NK-92 (cell line): ENCODE data around the gene SHROOM2.
"Not testable (repeated sequence)": the region's sequence is repeated elsewhere in the genome, so short reads cannot be mapped to it uniquely, and the experiment has no call there.

Experiments used
- DNase-seq: peaks from one replicate; lab custom pipeline; 2025; ENCODE audit not compliant: unreplicated experiment; lab: John Stamatoyannopoulos, UW

Gene SHROOM2

DNA sequence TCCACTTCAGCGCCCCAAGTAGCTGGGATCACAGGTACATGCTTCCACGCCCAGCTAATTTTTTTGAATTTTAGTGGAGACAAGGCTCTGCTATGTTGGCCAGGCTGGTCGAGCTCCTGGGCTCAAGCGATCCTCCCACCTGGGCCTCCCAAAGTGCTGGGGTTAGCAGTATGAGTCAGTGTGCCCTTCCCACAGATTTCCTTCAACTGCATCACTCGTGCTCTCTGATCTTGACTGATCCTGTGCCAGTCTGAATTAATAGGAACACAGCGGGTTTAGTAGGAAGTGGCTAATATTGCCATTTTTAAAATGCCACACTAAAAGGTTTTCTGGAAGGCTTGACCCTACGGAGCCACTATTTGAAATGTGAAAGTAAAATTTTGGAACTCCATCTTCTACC, 4.3 kb upstream of the SHROOM2 start:
- DNase-seq, result no peak

DNA sequence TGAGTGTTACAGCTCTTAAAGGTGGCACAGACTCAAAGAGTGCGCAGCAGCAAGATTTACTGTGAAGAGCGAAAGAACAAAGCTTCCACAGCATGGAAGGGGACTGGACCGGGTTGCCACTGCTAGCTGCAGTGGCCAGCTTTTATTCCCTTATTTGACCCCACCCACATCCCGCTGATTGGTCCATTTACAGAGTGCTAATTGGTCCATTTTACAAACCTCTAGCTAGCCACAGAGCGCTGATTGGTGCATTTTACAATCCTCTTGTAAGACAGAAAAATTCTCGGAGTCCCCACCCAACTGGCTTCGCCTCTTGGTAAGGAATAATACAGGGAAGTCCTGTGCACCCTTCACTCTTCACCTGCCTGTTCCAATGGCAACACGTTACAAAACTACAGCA, 1.9 kb upstream of the SHROOM2 start:
- no peak for DNase-seq

DNA sequence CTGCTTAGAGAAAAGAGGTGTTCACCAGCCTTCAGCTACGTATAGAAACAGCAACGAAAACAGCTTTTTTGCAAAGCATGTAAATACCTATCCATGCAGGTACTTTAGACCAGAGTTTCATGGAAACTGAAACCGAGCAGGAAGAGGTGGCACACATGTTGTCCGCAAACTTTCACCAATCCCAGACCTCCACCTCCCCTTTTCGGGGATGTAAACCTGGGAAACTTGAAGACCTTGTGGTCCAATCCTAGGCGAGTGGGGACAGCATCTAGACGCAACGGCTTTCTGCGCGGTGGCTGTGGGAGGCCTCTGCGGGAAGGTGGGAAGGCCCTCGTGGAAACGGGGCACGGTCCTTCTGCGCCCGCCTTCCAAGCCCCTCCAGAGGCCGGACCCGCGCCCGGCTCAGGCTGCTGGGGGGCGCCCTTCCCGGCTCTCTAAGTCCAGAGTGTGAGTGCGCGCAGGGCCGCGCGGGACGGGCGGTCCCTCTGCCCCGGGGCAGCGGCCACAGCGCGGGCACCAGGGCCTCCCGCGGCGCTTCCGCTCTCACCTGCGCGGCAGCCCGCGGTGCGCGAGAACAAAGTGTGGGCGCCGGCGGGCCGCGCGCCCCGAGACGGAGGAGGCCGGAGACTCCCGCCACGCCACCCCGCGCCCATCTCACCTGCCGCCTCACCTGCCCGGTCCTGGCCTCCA, 830 bp upstream of the SHROOM2 start:
- DNase-seq, result no peak

DNA sequence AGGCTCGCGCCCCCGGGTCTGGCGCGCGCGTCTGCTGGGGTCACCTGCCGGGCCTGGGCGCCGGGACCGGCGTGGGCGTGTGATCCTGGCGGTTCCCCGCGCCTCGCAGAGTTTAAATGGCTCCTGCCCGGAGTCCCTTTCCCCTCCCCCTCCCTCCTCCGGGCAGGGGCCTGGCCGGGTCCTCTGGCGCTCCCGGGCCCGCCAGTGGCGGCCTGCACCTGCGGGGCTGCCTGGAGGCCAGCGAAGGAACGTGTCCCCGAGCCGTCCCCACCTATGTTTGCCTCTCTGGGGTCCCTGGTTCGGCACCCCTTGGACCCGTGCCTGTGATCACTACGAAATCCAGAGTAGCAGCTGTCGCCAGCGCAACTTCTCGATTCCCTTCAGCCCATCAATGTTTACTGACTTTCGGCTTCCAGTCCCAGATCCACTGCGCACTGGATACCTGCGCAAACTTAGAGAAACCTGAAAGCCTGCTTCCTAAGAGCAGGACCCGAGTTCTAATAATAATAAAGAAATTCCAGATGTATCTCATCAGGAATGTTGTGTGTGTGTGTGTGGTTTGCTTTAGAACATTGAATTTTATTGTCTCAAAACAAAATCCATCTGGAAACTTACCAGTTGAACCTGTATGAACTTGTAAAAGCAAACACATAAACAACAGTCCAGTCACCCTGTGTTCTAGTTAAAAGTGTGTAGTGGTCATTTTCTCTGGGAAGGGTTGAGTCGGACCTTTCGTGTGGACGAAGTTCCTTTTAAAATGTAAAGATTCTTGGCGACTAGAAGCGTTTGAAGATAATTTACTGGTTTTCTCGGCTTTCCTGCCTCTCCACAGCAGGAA, 788 bp downstream of the SHROOM2 start:
- no peak for DNase-seq

DNA sequence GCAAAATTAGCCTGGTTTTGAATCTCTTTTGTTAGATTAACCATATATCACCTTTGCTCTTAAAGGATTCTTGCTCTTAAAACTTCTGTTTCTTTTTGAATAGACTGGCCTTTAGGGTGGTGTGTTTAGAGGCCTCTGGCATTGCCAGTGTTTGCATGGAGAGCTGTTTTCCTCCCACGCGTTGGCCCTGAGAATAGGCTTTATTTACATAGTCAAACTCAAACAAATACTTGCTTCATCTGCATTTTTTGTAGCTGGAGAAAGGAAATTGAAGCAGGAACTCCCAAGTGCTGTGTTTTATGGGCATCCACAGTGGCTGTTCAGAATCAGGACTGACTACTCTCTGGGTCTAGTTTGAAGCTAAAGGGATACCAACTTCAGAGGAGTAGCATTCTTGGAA, 2.7 kb downstream of the SHROOM2 start:
- DNase-seq, result no peak

DNA sequence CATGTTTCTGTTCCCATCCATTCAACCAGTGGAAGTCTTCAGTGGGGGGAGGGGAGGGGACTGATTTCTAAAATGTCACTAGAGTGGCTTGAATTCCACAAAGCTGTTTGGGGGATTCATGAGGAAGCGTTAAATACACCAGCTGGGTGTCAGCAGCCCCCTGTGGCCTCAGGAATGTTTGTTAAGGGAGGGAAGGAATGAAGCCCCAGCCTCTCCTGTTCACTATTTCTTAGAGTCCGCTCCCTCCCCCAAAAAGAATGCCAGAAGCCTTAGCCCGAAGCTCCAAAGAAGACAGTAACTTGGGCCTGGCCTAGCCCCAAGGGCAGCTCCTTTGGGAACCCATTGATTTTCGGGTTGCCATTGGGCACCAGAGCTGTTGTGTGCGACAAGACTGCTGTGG, 3.3 kb downstream of the SHROOM2 start:
- DNase-seq, result no peak

DNA sequence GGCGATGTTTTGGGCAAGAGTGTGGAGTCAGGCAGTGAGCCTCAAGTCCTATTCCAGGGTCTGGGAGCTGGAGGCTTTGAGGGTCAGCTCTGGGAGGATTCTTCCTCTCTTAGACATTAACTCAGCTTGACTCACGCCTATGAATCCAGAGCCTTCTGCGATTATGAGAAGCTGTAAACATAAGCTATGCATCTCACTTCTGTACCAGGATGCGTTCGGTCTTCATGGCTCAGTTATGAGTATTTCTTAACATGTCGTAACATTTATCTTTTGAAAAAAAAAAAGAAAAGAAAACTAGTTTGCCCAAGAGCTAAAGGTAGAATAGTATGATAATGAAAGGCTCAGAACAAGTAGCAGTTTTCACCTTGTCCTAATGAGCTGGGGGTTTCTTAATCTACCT, 4.6 kb downstream of the SHROOM2 start:
- no peak for DNase-seq

DNA sequence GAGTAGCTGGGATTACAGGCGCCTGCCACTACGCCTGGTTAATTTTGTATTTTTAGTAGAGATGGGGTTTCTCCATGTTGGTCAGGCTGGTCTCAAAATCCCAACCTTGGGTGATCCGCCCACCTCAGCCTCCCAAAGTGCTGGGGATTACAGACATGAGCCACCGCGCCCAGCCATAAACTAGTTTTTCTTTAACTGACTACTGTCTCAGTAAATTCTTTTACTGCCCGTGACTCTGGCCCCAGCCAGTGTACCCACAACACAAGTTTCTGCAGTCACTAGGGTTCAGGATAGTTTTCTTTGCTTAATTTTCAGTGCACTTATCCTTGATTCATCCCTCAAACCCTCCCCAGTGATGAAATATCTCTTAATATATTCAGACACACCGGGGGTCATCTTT, 8.3 kb downstream of the SHROOM2 start:
- DNase-seq, result no peak

DNA sequence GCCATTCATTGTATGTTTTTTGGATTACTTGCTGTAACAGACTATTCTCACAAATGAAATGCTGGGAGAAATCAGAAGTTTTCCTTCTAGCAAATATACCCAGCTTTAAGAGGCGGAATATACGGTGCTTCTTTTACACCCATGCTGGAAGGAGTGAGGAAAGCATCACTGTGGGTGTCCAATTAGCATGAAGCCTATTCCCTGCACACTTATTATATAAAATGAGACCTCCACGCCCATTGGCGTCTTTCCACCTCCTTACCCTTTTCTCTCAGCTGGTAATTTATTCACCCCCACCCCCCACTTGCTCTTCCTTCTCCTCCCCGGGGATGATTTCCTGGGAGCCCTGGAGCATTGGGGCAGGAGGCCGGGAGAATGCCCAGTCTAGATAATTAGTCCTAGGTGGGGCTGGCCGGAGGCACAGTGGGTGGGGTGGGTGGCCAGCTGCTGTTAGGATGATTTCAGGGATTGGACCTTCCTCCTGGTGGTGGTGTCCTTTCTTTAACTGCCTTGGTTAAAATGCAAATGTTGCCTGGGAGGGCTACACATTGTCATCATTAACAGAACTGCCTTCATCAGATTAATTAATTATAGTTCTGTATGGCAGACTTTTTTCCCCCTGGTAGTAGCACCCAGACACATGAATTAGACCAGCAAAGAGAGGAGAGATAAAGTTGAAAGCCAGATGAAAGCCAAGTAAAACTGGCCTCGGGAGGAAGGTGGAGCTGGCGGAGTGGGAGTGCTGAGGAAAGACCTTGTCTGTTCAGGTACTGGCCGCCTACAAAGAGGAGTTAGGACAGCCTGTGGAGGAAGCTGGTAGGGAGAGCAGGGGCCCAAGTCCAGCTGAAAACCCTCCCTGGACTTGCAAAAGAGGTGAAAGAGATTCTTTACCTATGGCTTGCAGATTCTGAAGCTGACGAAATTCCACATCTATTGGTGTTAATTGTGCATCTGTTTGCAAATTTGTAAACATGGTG, 11.4 kb downstream of the SHROOM2 start:
- DNase-seq, result no peak

DNA sequence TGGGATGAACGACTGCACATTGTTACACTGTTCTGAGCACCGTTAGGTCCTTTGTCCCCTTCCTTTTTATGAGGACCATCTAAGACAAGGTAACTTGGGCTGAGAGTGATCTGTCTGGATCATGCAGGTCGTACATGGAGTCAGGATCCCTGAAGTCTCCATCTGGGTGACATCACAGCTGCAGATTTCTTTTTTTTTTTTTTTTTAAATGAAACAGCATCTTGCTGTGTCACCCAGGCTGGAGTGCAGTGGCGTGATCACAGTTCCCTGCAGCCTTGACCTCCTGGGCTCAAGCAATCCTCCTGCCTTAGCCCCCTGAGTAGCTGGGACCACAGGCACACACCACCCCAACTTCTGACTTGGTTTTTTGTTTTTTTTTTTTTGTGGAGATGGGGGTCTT, 16.5 kb downstream of the SHROOM2 start:
- DNase-seq, result no peak

DNA sequence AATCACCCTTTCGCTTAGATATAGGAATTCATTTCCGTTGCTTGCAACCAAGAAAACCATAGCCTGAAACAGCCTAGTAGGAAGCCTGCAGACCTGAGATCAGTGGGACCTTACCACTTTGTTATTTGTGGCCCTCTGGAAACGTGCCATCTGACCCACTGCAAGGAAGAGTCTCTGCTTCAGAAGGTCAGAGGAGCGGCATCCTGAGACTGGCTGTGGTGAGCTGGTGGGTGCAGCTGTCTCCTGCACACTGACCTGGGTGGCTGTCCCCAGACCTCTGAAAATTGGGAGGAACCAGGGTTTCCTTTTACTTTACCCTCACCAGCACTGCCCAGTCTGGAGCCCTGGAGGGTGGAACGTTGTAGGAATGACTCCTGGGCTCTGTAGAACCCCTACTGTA, 18.2 kb downstream of the SHROOM2 start:
- DNase-seq, result no peak

DNA sequence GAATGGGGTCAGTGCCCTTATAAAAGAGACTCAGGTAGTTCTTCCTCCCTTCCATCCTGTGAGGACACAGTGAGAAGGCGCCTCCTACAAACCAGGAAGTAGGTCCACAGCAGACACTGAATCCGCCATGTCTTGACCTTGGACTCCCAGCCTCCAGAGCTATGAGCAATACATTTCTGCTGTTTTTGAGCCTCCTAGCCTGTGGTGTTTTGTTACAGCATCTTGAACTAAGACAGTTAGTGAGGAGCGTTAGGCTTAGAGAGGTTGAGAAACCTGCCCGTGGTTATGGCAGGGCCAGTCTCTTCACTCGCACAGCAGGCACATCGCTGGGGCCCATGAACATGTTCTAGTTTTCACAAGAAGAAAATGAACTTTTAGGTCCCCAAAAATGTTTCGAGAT, 19.7 kb downstream of the SHROOM2 start:
- DNase-seq, result no peak

DNA sequence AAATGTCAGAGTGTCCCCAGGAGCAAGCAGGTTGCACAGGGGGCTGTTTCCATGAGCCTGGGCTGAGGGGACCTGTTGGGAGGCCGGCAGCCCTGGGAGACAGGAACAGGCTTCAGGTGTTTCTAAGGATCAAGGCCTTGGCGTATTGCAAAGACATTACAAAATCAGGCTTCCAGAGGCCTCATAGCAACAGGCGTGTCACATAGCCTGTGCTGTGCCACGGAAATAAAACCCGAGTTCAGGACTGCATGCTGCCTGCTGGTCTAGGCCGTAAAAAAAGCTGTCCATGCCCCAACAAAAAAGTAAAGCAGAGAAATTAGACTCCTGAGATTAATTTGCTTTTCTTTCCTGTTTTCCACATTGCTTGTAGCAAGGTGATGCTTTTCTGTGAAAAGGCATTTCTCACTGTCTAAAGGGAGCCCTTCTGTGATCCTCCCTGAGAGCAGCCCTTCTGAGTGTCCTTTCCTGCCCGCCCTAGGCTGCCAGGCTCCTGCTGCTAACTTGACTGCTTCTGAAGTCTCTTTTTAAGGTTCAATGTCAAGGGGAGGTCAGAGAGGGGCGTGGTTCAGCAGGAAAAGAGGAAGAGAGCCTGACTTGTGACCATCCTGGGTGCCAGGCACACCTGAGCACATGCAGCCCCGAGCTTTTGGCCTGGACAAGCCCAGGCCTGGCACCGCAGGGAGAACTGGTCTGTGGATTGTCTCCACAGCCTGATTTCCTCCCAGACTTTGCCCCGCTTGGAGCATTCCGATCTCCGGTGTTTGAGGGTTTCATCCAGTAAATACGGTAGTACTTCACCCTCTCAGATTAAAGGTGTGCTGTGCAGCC, 21.3 kb downstream of the SHROOM2 start:
- no peak for DNase-seq

DNA sequence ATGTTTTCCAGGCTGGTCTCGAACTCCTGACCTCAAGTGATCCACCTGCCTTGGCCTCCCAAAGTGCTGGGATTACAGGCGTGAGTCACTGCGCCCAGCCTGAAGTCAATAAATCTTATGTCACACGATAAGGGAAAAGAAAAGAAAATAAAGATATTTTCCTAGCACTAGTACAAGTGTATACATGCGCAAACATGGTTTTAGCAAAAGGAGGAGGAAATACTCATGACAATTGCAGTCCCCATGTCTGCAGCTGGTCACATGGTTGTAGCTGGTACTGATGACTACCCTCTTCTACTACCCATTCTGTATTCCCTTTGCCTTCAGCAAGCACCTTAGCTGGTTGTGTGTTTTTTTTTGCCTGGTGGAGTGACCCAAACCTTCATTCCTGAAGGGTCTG, 23.6 kb downstream of the SHROOM2 start:
- DNase-seq, result not testable (repeated sequence)

DNA sequence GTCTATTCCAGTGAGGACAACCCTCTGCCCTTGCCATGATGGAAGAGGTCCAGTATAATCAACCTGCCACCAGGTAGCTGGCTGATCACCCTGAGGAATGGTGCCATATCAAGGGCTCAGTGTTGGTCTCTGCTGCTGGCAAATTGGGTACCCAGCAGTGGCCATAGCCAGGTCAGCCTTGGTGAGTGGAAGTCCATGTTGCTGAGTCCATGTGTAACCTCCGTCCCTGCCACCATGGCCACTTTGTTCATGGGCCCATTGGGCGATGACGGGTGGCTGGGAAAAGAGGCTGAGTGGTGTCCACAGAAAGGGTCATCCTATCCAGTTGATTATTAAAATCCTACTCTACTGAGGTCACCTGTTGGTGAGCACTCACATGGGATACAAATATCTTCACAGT, 24.9 kb downstream of the SHROOM2 start:
- DNase-seq, result not testable (repeated sequence)

DNA sequence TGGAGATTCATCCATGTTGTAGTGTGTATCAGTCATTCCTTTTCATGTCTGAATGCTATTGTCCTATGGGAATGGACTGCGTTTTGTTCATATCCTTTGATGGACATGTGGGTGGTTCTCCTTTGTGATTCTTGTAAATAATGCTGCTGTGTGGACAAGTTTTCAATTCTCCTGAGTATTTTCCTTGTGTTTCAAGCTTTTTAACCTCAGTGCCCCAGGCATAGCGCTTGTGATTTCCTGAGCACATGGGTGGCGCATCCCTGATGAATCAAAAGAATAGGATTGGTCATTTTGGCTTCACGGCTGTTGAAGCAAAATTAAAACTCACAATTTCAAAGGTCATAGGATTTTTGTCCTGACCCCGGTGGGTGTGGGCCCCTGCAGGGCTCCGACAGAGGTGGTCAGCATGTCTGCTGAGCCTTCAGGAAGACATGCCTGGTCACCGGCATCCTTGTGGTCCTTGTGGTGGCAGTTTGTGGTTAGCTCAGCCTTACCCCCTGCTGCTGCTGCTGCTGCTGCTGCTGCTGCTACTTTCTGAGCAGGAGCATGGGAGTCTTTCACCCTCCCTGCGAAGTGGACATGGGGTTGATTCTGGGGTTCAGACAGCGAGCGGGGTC, 30.0 kb downstream of the SHROOM2 start:
- no peak for DNase-seq

DNA sequence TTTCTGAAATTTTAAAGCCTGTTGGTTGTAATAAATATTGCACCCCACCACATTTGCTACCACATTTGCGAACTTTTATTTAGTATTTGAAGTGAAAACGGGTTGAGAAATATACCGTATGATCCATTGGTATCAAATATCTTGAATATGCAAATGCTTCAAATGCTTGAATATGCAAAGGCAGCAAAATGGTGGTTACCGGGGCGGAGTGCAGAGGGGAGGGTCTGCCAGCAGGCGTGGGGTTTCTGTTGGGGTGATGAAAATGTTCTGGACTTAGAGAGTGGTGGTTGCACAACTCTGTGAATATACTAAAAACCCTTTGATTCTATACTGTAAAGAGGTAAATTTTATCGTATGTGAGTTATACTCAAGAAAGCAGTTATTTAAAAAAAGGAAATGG, 35.3 kb downstream of the SHROOM2 start:
- no peak for DNase-seq

DNA sequence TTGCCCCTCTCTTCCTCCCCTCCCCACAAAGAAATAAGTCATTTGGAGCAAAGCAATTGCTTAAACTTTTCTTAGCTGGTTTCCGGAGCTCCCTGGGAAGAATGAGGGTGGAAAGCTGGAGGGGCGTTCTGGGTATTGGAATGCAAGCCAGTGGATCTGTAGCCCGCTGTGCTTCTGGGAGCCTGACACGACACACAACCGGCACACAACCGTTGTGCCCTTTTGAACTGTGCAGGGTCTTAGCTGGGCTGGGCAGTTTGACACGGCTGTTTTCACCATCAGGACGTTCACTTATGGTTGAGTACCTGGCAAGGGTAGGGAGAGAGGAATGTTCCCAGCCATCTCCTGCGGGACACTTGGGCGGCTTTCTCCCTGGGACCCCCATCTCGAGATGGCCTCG, 38.3 kb downstream of the SHROOM2 start:
- DNase-seq, result no peak

DNA sequence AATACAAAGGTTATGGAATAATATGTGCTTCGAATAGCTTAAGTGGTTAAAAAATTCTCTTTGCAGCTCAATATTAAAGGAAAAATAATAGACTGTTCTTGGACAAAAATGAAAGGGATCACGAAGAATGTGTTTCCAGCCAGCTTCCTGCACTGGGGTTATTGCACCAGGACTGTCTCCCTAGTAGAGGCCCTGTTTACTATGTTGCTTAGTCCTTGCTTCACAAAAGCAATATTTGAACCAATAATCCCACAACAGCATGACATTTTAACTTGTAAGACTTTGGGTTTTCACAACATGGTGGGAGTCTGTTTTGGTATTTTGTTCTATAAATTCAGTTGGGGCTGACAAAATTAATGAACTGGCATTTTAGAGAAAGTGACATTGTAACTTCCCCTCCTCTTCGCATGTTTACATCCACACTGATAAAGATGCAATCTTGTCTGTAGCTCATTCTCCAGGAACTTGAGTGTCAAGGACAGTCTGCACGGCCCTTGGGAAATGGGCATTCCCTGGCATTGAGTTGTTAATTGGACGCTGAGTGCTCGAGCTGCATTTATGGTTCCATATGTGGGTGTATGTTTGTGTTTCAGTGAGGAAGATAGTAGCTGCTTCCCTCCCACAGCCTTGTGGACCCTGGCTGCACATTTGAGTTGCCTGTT, 39.0 kb downstream of the SHROOM2 start:
- DNase-seq, result no peak

DNA sequence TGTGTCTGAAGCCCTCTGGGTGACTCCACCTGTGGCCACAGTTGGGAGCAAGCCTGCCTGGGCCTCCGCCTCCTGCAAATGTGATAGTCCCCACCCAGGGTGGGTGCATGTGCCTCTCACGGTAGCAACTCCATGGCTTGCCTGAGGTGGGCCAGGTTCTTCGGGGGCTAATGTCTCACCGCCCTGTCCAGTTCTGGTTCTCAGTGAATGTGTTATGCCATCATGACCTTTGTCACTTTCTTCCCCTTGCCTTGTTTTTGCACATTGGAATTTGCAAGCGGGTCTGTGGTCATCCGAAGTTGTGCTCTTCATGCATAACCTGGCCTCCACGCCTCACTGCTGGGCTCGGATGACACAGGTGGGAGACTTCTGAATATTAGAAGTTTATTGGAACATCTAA, 39.7 kb downstream of the SHROOM2 start:
- DNase-seq, result no peak
